ENCODE measurements around the gene CIRBP. TPM values are rescaled to one million over a fixed set of nuclear protein-coding genes. Genes with fewer than 3 reads are reported as not detected.
A peak's percentile ranks its signal among the peaks of the same experiment; 100 is the strongest.

The CIRBP gene
- total and polyA plus RNA-seq, 2 of the 13 experiments (the other 11 are each of a cell fraction or from before 2014, with no cell fraction given), result 133 to 140 TPM

- TF ChIP-seq ZNF609 (CRISPR knock-in tag; IDR thresholded peaks at IDR 0.05; ENCODE audit: borderline replicate concordance) (peak; percentile 64; the same call in 1 of the 2 replicates), SOX5 (CRISPR knock-in tag; IDR thresholded peaks at IDR 0.05; ENCODE audit: borderline replicate concordance) (peak; percentile 70), RARA (CRISPR knock-in tag; IDR thresholded peaks at IDR 0.05) (peak; percentile 73), MIXL1 (CRISPR knock-in tag; IDR thresholded peaks at IDR 0.05) (0 out of 2 replicates have a peak, but pooled peaks have one; percentile 25), MYC (CRISPR knock-in tag; IDR thresholded peaks at IDR 0.05; ENCODE audit: borderline replicate concordance) (peak; percentile 44; the same call in 1 of the 2 replicates), MAX (IDR thresholded peaks at IDR 0.05) (peak; percentile 50), TBX3 (IDR thresholded peaks at IDR 0.05; ENCODE audit: borderline replicate concordance) (peak; percentile 16; the same call in 1 of the 2 replicates), FOXO1 (CRISPR knock-in tag; IDR thresholded peaks at IDR 0.05) (peak; percentile 34; the same call in 1 of the 2 replicates), IRF9 (CRISPR knock-in tag; IDR thresholded peaks at IDR 0.05; ENCODE audit: borderline replicate concordance) (peak; percentile 64; the same call in 1 of the 2 replicates), KLF16 (CRISPR knock-in tag; IDR thresholded peaks at IDR 0.05) (0 out of 4 replicates have a peak, but pooled peaks of 1 of the 2 experiments have one; percentile 15), SMAD1 (CRISPR knock-in tag; IDR thresholded peaks at IDR 0.05; ENCODE audit: borderline replicate concordance, low read depth) (0 out of 2 replicates have a peak, but pooled peaks have one; percentile 74), ZNF567 (CRISPR knock-in tag; IDR thresholded peaks at IDR 0.05; ENCODE audit: borderline replicate concordance) (0 out of 2 replicates have a peak, but pooled peaks have one; percentile 62), TCF7 (IDR thresholded peaks at IDR 0.05; ENCODE audit: low read depth) (peak; percentile 16; the same call in 1 of the 2 replicates), ZFP91 (CRISPR knock-in tag; IDR thresholded peaks at IDR 0.05; ENCODE audit: borderline replicate concordance) (peak; percentile 70; the same call in 1 of the 2 replicates), SP5 (CRISPR knock-in tag; IDR thresholded peaks at IDR 0.05; ENCODE audit: borderline replicate concordance, low read depth) (peak; percentile 67; the same call in 1 of the 2 replicates), PAXIP1 (CRISPR knock-in tag; conservative IDR thresholded peaks at IDR 0.05) (peak; percentile 86)
Observed at GRCh38 chr19:1246265-1247087, 22.7 kb upstream of the CIRBP start (continued).

All from HepG2 (cell line).